NOMO-1 treated with dmso at 0.1 percent for 144 hours (cell line): ENCODE results near the gene DOP1A.
A peak's percentile ranks its signal among the peaks of the same experiment; 100 is the strongest.

ENCODE experiments used
- DNase-seq: peaks from one replicate; lab custom pipeline; 2025; ENCODE audit not compliant: unreplicated experiment; lab: John Stamatoyannopoulos, UW

The DOP1A gene, protein sequence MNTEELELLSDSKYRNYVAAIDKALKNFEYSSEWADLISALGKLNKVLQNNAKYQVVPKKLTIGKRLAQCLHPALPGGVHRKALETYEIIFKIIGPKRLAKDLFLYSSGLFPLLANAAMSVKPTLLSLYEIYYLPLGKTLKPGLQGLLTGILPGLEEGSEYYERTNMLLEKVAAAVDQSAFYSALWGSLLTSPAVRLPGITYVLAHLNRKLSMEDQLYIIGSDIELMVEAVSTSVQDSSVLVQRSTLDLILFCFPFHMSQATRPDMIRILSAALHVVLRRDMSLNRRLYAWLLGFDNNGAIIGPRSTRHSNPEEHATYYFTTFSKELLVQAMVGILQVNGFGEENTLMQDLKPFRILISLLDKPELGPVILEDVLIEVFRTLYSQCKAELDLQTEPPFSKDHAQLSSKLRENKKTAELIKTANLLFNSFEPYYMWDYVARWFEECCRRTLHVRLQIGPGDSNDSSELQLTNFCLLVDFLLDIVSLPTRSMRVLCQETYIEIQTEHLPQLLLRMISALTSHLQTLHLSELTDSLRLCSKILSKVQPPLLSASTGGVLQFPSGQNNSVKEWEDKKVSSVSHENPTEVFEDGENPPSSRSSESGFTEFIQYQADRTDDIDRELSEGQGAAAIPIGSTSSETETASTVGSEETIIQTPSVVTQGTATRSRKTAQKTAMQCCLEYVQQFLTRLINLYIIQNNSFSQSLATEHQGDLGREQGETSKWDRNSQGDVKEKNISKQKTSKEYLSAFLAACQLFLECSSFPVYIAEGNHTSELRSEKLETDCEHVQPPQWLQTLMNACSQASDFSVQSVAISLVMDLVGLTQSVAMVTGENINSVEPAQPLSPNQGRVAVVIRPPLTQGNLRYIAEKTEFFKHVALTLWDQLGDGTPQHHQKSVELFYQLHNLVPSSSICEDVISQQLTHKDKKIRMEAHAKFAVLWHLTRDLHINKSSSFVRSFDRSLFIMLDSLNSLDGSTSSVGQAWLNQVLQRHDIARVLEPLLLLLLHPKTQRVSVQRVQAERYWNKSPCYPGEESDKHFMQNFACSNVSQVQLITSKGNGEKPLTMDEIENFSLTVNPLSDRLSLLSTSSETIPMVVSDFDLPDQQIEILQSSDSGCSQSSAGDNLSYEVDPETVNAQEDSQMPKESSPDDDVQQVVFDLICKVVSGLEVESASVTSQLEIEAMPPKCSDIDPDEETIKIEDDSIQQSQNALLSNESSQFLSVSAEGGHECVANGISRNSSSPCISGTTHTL (N-terminal part only)

GRCh38 chr6:83067448-83068439, at the start of gene DOP1A:
TSS of gene DOP1A (plus strand) at chr6:83067671. CDS start at chr6:83096978, 29,307 bp downstream.
- DNase-seq: peak; percentile 97

DNA sequence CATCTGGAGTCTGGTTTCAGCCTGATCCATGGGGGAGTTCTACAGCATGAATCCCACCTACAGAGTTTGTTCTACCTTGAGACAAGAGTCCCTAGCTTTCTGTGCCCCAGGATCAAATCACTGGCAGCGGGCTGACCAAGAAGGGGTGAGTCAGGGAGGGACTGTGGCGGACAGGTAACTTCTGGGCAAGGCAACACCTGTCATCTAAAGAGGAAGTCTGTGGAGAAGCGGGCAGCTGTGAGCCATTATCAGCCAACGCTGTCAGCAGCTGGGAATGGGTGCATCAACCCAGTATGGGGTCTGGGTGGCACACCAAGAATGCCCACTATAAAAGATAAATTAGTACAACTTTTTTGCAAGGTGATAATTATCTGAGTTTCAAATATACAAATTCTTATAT, 47.7 kb upstream of the DOP1A start:
- DNase-seq: no peak

GRCh38 chr6:83031689-83032088, 35.8 kb upstream of the DOP1A start:
- DNase-seq: no peak

- no peak for DNase-seq
Measured at GRCh38 chr6:83038246-83038645, 29.2 kb upstream of the DOP1A start.

- no peak for DNase-seq
Measured at GRCh38 chr6:83042467-83043053, 24.9 kb upstream of the DOP1A start.

- DNase-seq: no peak
Measured at GRCh38 chr6:83044091-83044768, 23.2 kb upstream of the DOP1A start.

DNA sequence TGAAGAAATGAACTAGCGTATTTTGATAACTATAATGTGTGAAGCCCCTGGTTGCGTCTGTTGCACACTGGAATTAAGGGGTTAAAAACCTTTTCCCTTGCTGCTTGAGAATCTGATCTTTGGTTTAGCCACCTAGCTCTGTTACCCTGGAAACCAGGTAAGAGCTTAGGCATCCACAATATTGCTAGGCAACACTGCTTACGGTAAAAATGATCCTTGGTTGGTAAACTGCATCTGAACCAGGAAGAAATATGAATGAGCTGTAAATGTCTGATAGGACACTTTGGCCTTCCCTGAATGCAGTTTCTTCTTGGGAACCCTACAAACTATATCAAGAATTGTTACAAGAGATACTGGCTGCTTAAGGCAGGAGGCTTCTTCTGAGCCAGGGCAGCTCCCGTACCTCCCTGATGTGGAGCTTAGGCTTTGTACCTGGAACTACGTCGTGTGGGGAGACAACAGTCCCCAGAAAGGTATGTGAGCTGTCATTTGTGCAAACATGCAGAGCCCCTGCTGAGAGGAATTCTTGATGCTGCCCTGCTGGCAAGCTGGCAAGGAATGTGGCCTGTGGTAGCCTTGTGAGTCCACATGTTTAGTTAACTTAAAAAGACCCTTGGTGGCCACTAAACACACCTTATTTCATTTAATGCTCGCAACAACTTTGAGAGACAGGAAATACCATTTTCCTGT, 20.3 kb upstream of the DOP1A start:
- no peak for DNase-seq

GRCh38 chr6:83051377-83052172, 15.9 kb upstream of the DOP1A start:
- no peak for DNase-seq

GRCh38 chr6:83053678-83054077, 13.8 kb upstream of the DOP1A start:
- DNase-seq: no peak

DNA sequence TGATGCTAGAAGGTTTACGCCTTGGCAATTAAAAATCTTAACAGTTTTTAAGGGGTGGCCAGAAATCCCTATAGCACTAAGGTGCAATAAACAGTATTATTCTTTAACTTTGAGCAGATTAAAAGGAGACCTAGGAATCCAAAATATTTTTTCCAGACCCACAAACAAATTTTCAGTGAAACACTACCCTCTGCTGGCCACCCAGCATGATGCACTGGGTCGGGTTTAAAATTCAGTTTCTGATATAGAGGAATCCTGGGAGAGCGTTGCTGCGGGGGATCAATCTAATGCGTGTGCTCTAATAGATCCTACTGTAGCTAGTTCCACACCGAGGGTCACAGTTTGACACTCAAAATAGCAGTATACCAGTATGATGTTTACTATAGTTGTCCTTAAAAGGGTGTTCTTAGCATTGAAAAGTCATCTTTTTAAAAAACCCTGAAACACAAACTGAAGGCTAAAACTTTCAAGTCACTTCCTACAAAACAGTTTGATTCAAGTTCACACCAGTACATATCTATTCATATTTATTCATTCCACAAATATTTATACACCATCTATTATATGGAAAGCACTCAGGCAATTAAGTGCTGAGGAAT, 12.0 kb upstream of the DOP1A start:
- no peak for DNase-seq

- DNase-seq: peak; percentile 1
Measured at GRCh38 chr6:83057705-83058321, 9.7 kb upstream of the DOP1A start.

DNA sequence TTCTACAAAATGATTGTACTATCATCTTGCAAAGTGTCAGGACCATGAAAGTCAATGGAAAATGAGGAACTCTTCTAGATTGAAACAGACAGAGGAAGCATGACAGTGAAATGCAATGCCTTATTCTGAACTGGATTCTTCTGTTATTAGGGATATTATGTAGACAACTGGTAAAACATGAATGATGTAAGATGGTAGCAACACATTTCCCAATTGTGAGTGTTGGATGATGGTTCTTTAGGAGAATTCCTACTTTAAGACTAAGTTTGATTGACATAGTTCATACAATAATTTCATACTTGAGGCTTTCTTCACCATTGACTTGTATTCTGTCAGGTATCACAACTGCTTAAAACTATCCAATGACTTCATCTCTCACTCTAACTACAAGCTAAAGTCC, 6.3 kb upstream of the DOP1A start:
- no peak for DNase-seq

GRCh38 chr6:83062225-83062624, 5.2 kb upstream of the DOP1A start:
- DNase-seq: no peak

- peak; percentile 67 for DNase-seq
Measured at GRCh38 chr6:83065511-83066192, 1.8 kb upstream of the DOP1A start, which contains the start of gene UBE3D. TSS of gene UBE3D (minus strand) at chr6:83065841. CDS start at chr6:83065718, 123 bp downstream.

- DNase-seq: no peak
Measured at GRCh38 chr6:83068616-83069015, 1.1 kb downstream of the DOP1A start.

- DNase-seq: no peak
Measured at GRCh38 chr6:83069633-83070032, 2.2 kb downstream of the DOP1A start.
